OCI-LY7 (cell line): ENCODE measurements around the gene EIF2AK2. TPM values are rescaled to one million over a fixed set of nuclear protein-coding genes. Genes with fewer than 3 reads are reported as not detected.

Experiments
- BruUV-seq: library from RNA; stranded (reverse); fragments of 400-500 nt; replicated peaks from 2 replicates; lab custom pipeline; 2021; lab: Mats Ljungman, UMichigan
- CTCF ChIA-PET: fragments of 300-600 bp; sonication (Branson Sonifier 250); formaldehyde crosslinking; loops from one replicate; lab custom pipeline; 2022; ENCODE audit warnings: antibody characterized with exemption; ENCODE audit not compliant: unreplicated experiment; lab: Charles Lee
- POLR2A ChIA-PET: fragments of 300-600 bp; sonication (Branson Sonifier 250); formaldehyde crosslinking; loops from one replicate; lab custom pipeline; 2022; ENCODE audit warnings: antibody characterized with exemption; lab: Charles Lee
- DNase-seq: peaks from one replicate; pipeline ENCODE4 v3.0.0-alpha.2; 2015; ENCODE audit warnings: low spot score
- H2AFZ ChIP-seq: fragments of 200-600 bp; sonication (generic), shearing (Covaris generic); 2 replicates; pipeline ENCODE4 v1.6.1; 2014; ENCODE audit warnings: mild to moderate bottlenecking, antibody characterized with exemption, low read length, moderate library complexity
- H3K27ac ChIP-seq: fragments of 200-600 bp; sonication (generic); 2 replicates; pipeline ENCODE4 v1.5.1; 2014; ENCODE audit warnings: mixed run types, low read depth, mild to moderate bottlenecking, moderate library complexity, low read length, inconsistent platforms; ENCODE audit not compliant: poor library complexity, severe bottlenecking
- H3K36me3 ChIP-seq: fragments of 200-600 bp; sonication (generic); 2 replicates; pipeline ENCODE4 v1.6.1; 2014; ENCODE audit warnings: mild to moderate bottlenecking, antibody characterized with exemption, low read length, moderate library complexity, mixed read lengths; ENCODE audit not compliant: insufficient read depth
- H3K4me1 ChIP-seq: fragments of 200-600 bp; sonication (generic); 2 replicates; pipeline ENCODE4 v1.5.1; 2014; ENCODE audit warnings: mild to moderate bottlenecking, low read length; ENCODE audit not compliant: insufficient read depth, poor library complexity, severe bottlenecking
- H3K4me2 ChIP-seq: fragments of 200-600 bp; sonication (generic); 2 replicates; pipeline ENCODE4 v1.6.1; 2014; ENCODE audit warnings: mild to moderate bottlenecking, low read length
- H3K4me3 ChIP-seq: fragments of 200-600 bp; sonication (generic); 2 replicates; pipeline ENCODE4 v1.5.1; 2014; ENCODE audit warnings: mild to moderate bottlenecking, low read depth, low read length; ENCODE audit not compliant: poor library complexity, severe bottlenecking
- H3K79me2 ChIP-seq: fragments of 200-600 bp; sonication (generic); 2 replicates; pipeline ENCODE4 v1.6.1; 2016; ENCODE audit warnings: low read depth, mild to moderate bottlenecking, low read length, moderate library complexity, mixed read lengths; ENCODE audit not compliant: insufficient read depth
- H3K9me2 ChIP-seq: fragments of 200-600 bp; sonication (generic); 2 replicates; pipeline ENCODE4 v1.6.1; 2016; ENCODE audit warnings: mild to moderate bottlenecking, low read length, mixed read lengths; ENCODE audit not compliant: insufficient read depth
- H3K9me3 ChIP-seq: fragments of 200-600 bp; sonication (generic); 2 replicates; pipeline ENCODE4 v1.6.1; 2014; ENCODE audit warnings: mild to moderate bottlenecking, mixed run types, low read length, mixed read lengths
- H4K20me1 ChIP-seq: fragments of 200-600 bp; sonication (generic); 2 replicates; pipeline ENCODE4 v1.6.1; 2014; ENCODE audit warnings: mild to moderate bottlenecking, antibody characterized with exemption, low read length, moderate library complexity, mixed read lengths; ENCODE audit not compliant: insufficient read depth
- EZH2phosphoT487 ChIP-seq: fragments of 200-600 bp; sonication (generic); IDR thresholded peaks from 2 replicates; pipeline ENCODE4 v1.6.1; 2018; ENCODE audit warnings: low read depth, borderline replicate concordance, mild to moderate bottlenecking, mixed run types, antibody characterized with exemption, low read length, moderate library complexity, mixed read lengths
- intact Hi-C: fragments of 100-400 bp; cut with micrococcal nuclease; formaldehyde crosslinking; loops from one replicate; pipeline ENCODE4 v1.10.0; 2022; ENCODE audit not compliant: unreplicated experiment
- total RNA-seq, 2 experiments: library from RNA; depleted of rRNA in 1 of 2; stranded (reverse); fragments of >200 nt in 1 of 2; shearing (Covaris generic) in 1 of 2; gene quantifications; 2 replicates each; pipeline ENCODE4 v1.2.3, GENCODE V29; 2014 to 2022
- TF ChIP-seq, protein P1 (sequence below): fragments of 200-600 bp; sonication (generic); conservative IDR thresholded peaks from 2 replicates; pipeline ENCODE4 v1.5.1; 2014; ENCODE audit warnings: mild to moderate bottlenecking, antibody characterized with exemption, low read length, moderate library complexity, mixed read lengths

EIF2AK2 gene
- total RNA-seq, 2 experiments from 2014 or later = 3.1 to 3.6 TPM

DNA sequence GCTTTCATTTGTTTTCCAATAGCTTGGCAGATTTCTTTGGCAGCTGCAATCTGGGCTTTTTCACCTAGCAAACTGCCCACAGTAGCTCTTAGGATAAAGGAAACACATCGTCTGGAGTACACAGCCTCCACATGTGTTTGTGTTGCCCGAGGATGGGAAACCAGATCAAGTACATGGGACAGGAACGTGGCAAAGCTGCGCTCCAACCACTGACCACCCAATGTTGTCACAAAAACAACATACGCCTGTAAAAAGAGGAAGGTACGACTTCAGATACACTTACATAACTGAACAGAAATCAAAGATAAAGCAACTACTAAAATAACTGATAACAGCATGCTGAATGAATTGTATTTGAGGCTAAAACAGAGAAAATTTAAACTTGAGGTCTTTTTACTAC, 88.1 kb downstream of the EIF2AK2 start:
- no peak for TF ChIP-seq EZH2phosphoT487
- TF ChIP-seq, protein P1, sequence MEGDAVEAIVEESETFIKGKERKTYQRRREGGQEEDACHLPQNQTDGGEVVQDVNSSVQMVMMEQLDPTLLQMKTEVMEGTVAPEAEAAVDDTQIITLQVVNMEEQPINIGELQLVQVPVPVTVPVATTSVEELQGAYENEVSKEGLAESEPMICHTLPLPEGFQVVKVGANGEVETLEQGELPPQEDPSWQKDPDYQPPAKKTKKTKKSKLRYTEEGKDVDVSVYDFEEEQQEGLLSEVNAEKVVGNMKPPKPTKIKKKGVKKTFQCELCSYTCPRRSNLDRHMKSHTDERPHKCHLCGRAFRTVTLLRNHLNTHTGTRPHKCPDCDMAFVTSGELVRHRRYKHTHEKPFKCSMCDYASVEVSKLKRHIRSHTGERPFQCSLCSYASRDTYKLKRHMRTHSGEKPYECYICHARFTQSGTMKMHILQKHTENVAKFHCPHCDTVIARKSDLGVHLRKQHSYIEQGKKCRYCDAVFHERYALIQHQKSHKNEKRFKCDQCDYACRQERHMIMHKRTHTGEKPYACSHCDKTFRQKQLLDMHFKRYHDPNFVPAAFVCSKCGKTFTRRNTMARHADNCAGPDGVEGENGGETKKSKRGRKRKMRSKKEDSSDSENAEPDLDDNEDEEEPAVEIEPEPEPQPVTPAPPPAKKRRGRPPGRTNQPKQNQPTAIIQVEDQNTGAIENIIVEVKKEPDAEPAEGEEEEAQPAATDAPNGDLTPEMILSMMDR = no peak
- H3K4me2 ChIP-seq = no peak overlapping the region
- H2AFZ ChIP-seq = no peak overlapping the region
- peaks cover 91% of the 10 kb centered on the region for H3K36me3 ChIP-seq
- H3K9me3 ChIP-seq = no peaks in the 10 kb centered on the region
- no peaks in the 10 kb centered on the region for H3K79me2 ChIP-seq
- H3K27ac ChIP-seq = no peak overlapping the region
- no peak overlapping the region for H3K4me3 ChIP-seq
- POLR2A ChIA-PET = interaction anchor here (0.9 kb wide), 1 partner anchor 20 kb away, joined by 3 read pairs; no protein-coding TSS in a partner anchor
- CTCF ChIA-PET = no interaction called here
- no peaks in the 10 kb centered on the region for H3K9me2 ChIP-seq
- intact Hi-C loops = no loop called here
- no peaks in the 10 kb centered on the region for H4K20me1 ChIP-seq
- BruUV-seq = no TSS peak
- DNase-seq = no peak
- H3K4me1 ChIP-seq = no peaks in the 10 kb centered on the region

DNA sequence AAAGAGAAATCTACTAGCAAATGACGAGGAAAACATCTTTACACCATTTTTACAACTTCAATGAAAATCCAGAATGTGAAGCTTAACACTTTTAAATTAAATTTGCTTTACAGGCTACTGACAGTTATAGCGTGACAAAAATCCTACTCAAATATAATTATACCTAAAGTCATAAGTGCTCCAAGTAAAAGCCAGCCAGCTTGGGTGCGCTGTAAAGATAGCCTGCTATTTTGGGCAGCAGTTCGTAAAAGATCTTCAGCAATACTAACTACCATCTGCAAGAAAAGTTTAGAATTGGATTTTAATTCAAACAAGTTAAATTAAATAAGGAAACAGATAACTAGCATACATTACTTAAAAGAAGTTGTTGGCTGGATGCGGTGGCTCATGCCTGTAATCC, 95.0 kb downstream of the EIF2AK2 start:
- Histone ChIP-seq H3K9me2 (no peaks in the 10 kb centered on the region), H3K4me2 (no peak overlapping the region), H2AFZ (no peak overlapping the region), H3K36me3 (peaks cover 89% of the 10 kb centered on the region), H3K4me3 (no peak overlapping the region), H3K9me3 (no peaks in the 10 kb centered on the region), H4K20me1 (no peaks in the 10 kb centered on the region), H3K79me2 (no peaks in the 10 kb centered on the region), H3K4me1 (no peaks in the 10 kb centered on the region), H3K27ac (no peak overlapping the region)
- TF ChIP-seq, protein P1 = no peak
- no peak for TF ChIP-seq EZH2phosphoT487
- ChIA-PET POLR2A (no interaction called here), CTCF (no interaction called here)
- no TSS peak for BruUV-seq
- no peak for DNase-seq
- intact Hi-C loops = no loop called here

DNA sequence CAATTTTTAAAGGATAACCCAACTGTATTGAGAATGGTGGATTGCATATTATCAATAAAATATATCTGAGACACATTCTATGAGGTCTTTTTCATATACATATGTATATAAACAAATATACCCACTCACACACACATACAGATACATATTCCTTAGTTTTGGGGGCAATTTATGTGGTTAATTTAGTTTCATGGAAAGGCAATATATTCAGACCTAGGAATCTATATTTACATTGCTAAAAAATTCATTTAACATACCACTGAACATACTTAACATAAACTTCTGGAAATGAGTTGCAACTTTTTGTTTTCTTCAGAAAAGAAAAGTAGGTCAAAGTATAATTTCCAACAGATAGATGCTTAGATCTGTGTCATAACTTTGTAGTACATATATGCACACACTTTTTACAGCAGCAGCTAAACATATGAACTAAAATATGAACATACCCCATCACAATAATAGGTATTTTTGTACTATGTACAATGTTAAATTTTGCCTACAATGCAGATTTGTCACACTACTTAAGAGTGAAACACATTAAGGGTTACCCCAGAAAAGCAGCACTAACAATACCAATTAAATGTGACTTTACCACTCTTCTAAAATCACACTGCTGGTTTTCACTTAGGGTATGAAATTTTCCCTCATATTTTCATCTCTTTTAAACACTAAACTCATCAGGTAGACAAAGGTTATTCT, 95.6 kb downstream of the EIF2AK2 start:
- no peaks in the 10 kb centered on the region for H3K9me3 ChIP-seq
- no peaks in the 10 kb centered on the region for H4K20me1 ChIP-seq
- intact Hi-C loops = no loop called here
- ChIA-PET CTCF (no interaction called here), POLR2A (no interaction called here)
- no peaks in the 10 kb centered on the region for H3K79me2 ChIP-seq
- H3K4me1 ChIP-seq = no peaks in the 10 kb centered on the region
- H3K27ac ChIP-seq = no peak overlapping the region
- no peak overlapping the region for H2AFZ ChIP-seq
- no peak for DNase-seq
- TF ChIP-seq, protein P1 = no peak
- TF ChIP-seq EZH2phosphoT487 = no peak
- no peak overlapping the region for H3K4me2 ChIP-seq
- H3K9me2 ChIP-seq = no peaks in the 10 kb centered on the region
- peaks cover 90% of the 10 kb centered on the region for H3K36me3 ChIP-seq
- no peak overlapping the region for H3K4me3 ChIP-seq
- no TSS peak for BruUV-seq
